CD4-positive, alpha-beta T cell treated with Interleukin-21 for 1 hour (primary cell): ENCODE measurements around the gene HSF5.
"Not testable (repeated sequence)": the region's sequence is repeated elsewhere in the genome, so short reads cannot be mapped to it uniquely, and the experiment has no call there.

Experiments used
- DNase-seq: peaks from one replicate; pipeline ENCODE4 v3.0.0-alpha.2; 2020

The HSF5 gene

GRCh38 chr17:58412064-58412703, 76.0 kb downstream of the HSF5 start:
- no peak for DNase-seq

GRCh38 chr17:58411408-58411894, 76.8 kb downstream of the HSF5 start:
- no peak for DNase-seq

DNA sequence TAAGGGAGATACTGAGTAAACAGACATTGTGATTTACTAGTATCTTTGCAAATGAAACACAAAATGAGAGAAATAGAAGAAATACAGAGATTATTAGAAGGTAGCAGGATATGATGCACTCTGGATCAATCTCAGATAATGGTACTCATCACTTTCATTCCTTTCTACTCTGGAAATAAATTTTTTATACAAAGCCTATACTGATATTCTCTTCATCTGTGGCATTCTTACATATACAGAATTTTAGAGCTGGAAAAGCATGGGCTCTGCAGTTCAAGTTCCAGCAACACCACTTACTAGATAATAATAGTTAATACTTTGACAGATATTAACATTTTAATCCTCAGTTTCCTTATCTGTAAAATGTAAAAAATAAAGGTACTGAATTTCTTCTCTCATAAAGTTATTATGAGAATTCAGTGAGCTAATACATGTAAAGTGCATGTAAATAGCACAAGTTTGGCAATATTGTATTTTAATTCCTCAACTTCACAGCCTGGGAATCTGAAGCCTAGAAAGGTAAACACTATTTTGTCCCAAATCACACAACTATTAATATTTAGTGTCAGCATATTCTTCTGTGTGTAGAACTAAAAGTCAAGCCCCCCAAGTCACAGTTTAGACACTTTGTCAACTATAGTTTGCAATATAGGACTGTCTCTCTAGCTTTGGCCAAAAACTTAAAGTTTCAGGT, 77.3 kb downstream of the HSF5 start:
- DNase-seq = no peak

- DNase-seq = no peak
Measured at GRCh38 chr17:58409432-58409831, 78.8 kb downstream of the HSF5 start.

DNA sequence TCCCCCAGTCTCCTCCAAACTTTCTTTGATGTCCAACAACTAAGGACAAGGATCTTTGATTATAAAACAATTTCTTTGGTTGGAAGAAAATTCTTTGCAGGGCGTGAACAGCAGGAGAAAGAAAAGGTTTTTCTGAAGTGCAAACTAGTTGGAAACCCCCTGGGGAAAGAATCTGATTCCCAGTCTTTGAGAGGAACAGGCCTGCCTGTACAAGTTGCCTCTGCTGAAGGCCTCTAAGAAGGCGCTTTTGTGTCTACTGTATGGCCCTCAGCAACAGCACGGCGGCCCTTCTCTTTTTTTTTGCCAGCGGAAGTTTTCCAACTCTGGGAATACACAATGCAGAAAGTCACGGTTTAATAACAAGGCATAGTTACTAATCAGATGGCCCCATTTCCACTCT, 84.9 kb downstream of the HSF5 start:
- DNase-seq = no peak

GRCh38 chr17:58402679-58403078, 85.5 kb downstream of the HSF5 start:
- DNase-seq = no peak

DNA sequence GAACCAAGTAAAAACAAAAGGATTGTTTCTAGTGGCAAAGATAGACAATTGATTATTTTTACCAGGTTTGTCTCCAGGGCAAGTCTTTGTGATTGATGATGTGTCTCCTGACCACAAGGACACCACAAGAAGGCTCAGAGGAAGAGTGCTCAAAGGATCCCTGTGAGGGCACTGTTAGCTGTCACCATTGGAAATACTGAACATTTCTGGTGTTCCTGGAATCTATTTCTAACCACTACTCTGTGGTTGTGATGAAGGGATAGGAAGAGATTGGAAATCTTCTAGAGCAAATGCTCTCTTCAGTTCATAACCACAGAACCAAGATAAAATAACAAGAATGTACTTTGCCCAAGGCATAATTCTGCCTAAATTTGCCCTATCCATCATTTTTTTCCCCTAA, 86.2 kb downstream of the HSF5 start:
- no peak for DNase-seq

- no peak for DNase-seq
Measured at GRCh38 chr17:58401287-58401686, 86.9 kb downstream of the HSF5 start.

- no peak for DNase-seq
Measured at GRCh38 chr17:58400826-58401225, 87.4 kb downstream of the HSF5 start.

DNA sequence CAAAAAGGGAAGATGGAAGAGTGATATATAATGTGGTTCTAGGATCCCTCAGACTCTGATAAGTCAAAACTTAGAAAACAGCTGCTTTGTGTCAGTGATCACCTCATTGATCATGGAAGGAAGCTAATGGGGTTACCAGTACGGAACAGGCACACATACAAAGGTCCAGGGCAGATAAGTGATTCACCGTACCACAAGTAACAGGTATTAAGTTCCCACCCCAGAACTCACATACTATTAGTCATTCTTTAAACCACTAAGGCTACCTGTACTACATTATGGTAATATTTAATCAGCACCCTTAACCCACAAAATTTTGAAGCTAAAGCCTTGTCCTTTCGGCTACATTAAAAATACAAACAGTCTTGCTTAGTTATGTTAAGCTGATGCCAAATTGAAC, 88.2 kb downstream of the HSF5 start:
- DNase-seq = no peak

GRCh38 chr17:58398574-58399266, 89.5 kb downstream of the HSF5 start:
- no peak for DNase-seq

DNA sequence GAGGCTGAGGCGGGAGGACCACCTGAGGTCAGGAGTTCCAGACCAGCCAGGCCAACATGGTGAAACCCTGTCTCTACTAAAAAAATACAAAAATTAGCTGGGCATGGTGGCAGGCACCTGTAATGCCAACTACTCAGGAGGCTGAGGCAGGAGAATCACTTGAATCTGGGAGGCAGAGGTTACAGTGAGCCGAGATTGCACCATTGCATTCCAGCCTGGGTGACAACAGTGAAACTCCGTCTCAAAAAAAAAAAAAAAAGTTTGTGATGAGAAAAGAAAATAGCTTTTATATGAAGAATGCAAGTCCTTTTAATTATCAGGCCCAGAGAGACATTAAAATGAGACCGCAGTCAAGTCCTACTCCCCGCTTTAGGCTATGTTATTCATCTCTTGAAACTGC, 90.8 kb downstream of the HSF5 start:
- not testable (repeated sequence) for DNase-seq

GRCh38 chr17:58396173-58396572, 92.0 kb downstream of the HSF5 start:
- DNase-seq = no peak

- no peak for DNase-seq
Measured at GRCh38 chr17:58394534-58395223, 93.5 kb downstream of the HSF5 start.

- no peak for DNase-seq
Measured at GRCh38 chr17:58391302-58391984, 96.8 kb downstream of the HSF5 start.

GRCh38 chr17:58390884-58391283, 97.3 kb downstream of the HSF5 start:
- DNase-seq = no peak

DNA sequence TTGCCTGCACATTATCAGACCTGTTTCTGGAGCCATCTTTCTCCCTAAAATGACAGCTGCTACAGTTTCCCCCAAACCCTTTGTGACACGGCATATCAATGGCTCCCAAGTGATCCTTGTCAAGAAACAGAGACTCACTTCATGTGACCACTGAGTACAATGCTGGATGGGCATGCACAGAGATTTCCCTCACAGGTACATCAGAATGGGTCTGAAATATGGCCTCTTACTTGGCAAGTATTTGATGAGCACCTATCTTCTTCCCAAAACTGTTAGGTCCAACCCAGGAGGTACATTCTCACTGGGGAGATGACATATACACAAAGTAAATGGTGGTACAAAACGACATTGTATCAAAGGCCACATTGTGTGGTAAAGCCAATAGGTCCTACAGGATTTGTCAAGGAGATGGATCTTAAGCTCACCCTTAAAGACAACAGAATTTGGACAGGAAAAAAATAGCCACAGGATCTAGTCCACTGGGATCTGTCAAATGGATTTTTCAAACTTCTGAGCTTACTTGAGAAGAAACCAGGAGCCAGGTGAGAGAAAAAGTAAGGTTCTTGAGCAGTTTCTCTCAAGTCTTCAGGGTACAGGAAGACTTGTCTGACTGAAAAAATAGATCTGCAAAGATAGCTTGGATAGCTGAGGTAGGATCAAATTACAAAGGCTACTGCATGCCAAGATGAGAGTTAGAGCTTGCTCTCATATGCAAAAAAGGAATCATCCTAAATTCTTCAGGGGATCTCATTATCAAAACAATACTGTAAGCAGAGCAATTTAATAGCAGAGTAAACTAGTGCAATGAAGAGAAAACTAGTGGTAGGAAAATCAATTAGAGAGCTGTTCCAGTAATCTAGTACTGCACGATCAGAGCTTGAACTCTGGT, 99.7 kb downstream of the HSF5 start:
- DNase-seq = no peak

- DNase-seq = no peak
Measured at GRCh38 chr17:58387834-58388233, 100.4 kb downstream of the HSF5 start.

- no peak for DNase-seq
Measured at GRCh38 chr17:58386708-58387107, 101.5 kb downstream of the HSF5 start.

- no peak for DNase-seq
Measured at GRCh38 chr17:58385359-58385899, 102.8 kb downstream of the HSF5 start.

GRCh38 chr17:58384897-58385296, 103.3 kb downstream of the HSF5 start:
- DNase-seq = no peak
